Subcutaneous adipose tissue (tissue), 4 donors: ENCODE measurements around the gene SMARCC1. TPM values are rescaled to one million over a fixed set of nuclear protein-coding genes. Genes with fewer than 3 reads are reported as not detected.

Experiments used
- CTCF ChIP-seq: fragments of 450-650 bp; IDR thresholded peaks from one replicate; pipeline ENCODE4 v1.5.1; 2016; ENCODE audit warnings: low read depth, mild to moderate bottlenecking, control low read depth, antibody characterized with exemption, moderate library complexity
- total RNA-seq, 4 donors: library from RNA; depleted of rRNA; stranded (reverse); fragments of >200 nt; gene quantifications; one replicate each; pipeline ENCODE4 v1.1.0, GENCODE V29; 2016

Gene SMARCC1
- total RNA-seq, 4 donors from 2014 or later: 25.8 to 29.2 (median 26.1) TPM

- TF ChIP-seq CTCF: no peak
Measured at GRCh38 chr3:47577583-47578118, 204.0 kb downstream of the SMARCC1 start.

DNA sequence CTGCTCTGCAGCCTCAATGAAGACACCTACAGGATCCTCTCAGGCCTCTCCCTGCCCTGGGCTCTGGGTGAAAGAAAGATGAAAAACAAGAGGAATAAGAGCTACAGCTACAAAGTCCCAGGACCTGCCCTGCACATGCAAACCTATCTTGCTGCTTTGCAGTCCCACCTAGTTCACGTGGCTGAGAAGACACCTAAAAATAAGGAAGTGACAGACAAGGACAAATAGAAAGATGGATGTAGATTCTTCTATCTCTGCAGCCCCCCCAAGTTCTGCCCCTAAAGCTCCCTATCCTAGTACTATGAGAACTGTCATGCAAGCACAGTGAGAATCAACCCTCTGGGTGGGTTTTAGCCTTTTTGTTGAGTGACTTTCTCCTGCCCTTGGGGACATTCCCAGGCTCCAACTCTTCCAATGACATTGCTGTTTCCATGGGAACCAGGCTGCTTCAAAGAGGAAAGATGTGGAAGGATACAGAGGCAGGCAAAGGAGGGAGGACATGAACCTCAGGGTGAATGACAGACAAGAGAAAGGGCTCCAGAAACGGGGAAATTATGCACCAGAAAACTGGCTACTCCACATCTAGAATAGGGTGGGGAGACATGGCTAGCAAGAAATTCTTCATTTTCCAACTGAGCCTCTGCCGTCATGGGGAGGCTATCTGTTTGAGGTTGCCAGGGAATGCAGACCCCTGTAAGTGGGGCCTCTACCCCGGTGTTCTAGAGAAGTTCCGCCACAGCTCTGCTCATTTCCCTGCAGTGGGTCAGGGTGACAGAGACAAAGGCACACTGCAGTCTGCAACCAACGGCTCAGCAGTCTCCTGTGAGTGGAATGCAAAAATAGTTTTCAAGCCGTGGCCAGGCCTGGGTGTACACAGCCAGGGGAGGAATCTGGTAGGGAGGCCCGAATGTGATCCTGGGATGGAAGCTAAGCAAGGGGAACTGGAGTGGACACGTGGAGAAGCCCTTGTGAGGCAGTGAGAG, 208.2 kb downstream of the SMARCC1 start:
- TF ChIP-seq CTCF: no peak

DNA sequence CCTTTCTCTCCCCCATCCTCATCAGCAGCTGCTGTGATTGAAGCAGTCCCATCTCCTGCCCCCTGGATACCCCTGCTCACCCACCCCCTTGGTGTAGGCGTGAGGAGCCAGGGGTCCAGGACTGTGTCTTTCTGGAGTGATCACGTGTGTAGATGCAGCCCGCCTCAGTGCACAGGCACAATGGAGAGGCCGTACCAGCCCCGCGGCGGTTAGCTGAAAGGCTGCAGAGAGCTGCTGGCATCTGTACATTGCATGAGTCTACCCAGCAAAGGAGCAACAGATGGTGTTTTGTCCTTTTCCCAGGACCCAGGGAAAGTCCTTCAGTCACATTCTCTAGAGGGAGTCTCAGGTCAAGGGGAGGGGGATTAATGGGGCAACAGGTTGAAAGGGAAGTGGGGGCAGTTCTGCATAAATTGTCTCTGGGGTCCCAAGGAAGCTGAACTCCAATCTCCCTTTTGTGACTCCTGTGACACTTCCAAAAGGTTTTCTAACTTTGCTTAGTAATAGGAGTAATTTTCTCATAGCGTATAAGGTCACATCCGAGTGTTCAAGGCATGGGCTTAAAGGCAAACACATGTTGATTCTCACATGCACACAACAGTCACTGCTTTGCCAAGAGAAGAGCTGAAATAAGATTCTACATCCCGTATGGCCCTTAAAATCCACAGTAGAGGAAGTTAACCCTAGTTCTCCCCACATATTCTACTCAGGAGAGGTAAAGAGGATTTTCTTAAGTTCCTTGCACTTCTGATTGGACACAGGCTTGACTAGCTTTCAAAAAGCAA, 210.1 kb downstream of the SMARCC1 start:
- TF ChIP-seq CTCF: no peak

GRCh38 chr3:47568901-47569300, 212.8 kb downstream of the SMARCC1 start:
- TF ChIP-seq CTCF: no peak

GRCh38 chr3:47567149-47567548, 214.5 kb downstream of the SMARCC1 start:
- TF ChIP-seq CTCF: no peak

GRCh38 chr3:47566667-47567066, 215.0 kb downstream of the SMARCC1 start:
- no peak for TF ChIP-seq CTCF
